GM19395 (cell line): Measurements from ENCODE around the gene KCNK7.

Experiments used
- ATAC-seq: cut with Tn5 transposase; IDR thresholded peaks from one replicate; pipeline ENCODE4 v1.9.1; 2021; ENCODE audit warnings: mild to moderate bottlenecking, moderate library complexity; ENCODE audit not compliant: unreplicated experiment

The KCNK7 gene

DNA sequence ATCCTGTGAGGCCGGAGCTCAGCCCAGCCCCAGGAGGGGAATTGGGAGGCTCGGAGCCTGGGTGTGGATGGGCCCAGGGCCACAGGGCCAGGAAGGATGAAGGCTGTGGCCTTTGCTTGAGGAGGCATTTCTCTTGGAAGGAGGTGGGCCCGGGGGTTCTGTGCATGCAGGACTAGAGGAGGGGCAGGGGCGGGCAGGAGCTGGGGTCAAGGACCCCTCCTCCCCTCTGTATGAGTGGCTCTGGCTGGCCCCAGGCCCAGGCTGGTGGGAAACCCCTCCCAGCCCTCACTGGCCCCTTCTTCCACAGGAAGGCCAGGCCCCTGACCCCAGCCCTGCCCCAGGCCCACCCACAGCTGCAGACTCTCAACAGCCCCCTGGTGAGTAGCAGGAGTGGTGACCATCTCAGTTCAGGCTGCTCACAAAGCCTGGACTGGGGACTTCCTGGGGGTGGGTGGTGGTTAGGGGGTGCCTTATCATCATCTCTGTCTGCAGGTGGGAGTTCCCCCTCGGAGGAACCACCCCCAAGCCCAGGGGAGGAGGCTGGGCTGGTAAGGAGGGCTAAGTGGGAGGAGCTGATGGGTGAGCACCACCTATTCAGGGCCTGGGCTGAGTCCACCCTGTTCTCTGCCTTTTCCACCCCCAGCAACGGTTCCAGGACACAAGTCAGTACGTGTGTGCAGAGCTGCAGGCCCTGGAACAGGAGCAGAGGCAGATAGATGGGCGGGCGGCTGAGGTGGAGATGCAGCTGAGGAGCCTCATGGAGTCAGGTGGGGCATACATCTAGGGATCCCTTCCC, 6.0 kb downstream of the KCNK7 start:
- no peak for ATAC-seq

- ATAC-seq = peak; percentile 75
Observed at GRCh38 chr11:65588199-65589054, 7.2 kb downstream of the KCNK7 start.

DNA sequence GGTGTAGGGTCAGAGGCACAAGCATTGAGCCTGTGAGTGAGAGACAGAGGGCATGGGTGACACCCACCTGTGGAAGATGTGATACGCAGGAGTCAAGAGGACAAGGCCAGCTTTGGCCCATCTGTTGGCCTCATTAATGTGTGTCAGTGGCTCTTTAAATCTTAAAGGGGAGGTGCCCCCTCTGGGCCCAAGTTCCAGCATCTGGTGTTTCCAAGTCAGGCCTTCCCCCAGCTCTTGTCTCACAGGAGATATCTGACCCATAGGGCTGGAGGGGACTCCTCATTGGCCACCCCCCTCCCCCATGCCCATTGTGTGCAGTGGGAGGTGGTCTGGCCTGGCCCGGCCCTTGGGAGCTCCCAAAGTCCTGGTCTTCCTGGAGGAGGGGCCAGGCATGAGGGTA, 8.9 kb downstream of the KCNK7 start:
- ATAC-seq = no peak

DNA sequence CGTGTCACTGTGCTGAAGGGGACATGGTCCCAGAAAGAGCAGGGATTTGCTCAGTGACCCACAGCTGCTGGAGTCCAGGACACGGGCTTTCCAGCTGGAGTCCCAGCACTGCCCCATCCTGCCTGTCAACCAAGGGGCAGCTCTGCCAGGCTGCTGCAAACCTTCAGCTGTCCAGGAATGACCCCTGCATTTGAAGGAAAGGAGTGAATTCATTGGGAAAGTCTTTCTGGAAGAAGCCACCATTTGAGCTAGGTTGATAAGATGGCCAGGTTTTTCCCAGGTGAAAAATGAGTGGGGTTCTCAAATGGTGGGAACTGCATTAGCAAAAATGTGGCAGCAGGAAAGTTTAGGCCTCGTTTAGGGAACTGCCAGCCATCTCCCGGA, 9.4 kb downstream of the KCNK7 start:
- ATAC-seq = no peak

- no peak for ATAC-seq
Observed at GRCh38 chr11:65585396-65586246, 10.0 kb downstream of the KCNK7 start.

DNA sequence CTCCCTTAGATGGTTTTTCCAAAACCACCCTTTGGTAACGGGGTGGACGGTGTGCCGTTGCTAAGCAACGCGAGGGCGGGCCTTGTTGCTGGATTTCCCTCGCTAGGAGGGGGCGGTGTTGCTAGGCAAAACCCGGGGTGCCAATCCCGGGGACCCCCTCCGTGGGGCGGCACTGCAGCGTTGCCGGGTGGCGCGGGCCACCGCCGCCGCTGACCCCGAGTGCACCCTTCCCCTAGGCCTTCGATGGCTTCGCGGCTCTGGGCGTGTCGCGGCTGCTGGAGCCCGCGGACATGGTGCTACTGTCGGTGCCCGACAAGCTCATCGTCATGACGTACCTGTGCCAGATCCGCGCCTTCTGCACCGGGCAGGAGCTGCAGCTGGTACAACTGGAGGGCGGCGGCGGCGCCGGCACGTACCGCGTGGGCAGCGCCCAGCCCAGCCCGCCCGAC, 10.9 kb downstream of the KCNK7 start:
- no peak for ATAC-seq

- no peak for ATAC-seq
Observed at GRCh38 chr11:65584106-65584505, 11.5 kb downstream of the KCNK7 start.

GRCh38 chr11:65583589-65583988, 12.0 kb downstream of the KCNK7 start:
- no peak for ATAC-seq

- no peak for ATAC-seq
Observed at GRCh38 chr11:65581928-65582327, 13.7 kb downstream of the KCNK7 start.

DNA sequence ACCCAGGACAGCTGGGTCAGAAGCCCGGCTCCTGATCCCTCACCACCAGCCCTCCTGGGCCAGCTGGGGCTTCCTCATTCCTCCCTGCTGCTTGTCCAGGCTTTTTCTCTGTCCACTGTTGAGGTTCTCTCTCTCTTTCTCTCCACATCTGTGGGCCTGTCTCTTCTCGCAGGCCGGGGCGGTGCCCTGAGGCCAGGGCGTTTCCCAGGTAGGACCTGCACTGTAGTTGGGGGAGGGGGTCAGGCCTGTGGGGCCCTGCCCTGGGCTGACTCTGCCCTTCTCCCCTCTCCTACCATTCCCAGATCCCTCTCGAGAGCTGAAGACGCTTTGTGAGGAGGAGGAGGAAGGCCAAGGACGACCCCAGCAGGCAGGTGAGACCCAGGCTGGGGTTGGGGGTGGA, 14.8 kb downstream of the KCNK7 start:
- no peak for ATAC-seq

DNA sequence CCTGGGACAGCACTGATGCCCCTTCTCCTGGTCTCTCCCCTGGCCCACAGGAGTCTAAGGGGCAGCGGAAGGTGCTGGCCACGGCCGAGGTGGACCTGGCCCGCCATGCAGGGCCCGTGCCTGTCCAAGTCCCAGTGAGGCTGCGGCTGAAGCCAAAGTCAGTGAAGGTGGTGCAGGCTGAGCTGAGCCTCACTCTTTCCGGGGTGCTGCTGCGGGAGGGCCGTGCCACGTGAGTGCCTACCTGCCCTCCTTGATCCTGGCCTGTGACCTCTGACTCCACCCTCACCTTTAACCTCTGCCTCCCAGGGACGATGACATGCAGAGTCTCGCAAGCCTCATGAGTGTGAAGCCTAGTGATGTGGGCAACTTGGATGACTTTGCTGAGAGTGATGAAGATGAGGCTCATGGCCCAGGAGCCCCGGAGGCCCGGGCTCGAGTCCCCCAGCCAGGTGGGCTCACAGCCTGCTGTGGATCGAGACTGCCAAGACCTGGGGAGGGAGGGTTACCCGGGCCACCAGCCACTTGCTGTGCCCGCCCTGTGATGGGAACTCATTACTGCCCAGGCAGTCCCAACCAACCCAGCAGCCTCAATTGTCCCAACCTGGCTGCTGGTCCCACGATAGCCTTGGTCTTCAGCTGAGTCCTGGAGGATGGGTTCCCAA, 15.4 kb downstream of the KCNK7 start:
- no peak for ATAC-seq

DNA sequence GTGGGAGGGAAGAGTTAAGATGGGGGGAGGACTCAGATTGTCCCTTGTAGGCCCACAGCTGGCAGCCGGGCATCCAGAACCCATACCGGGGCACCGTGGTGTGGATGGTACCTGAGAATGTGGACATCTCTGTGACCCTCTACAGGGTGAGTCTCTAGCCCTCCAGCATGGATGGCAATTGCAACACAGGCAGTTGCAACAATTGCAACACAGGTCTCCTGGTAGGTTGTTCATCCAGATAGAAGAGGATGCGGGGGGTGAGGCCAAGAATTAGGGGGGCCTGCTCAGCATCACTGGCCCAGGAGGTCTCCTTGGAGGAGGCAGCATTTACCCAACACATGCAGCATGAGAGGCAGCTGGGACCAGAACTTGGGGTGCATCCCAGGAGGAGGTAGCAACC, 16.3 kb downstream of the KCNK7 start:
- ATAC-seq = no peak

GRCh38 chr11:65578667-65579066, 16.9 kb downstream of the KCNK7 start:
- no peak for ATAC-seq

DNA sequence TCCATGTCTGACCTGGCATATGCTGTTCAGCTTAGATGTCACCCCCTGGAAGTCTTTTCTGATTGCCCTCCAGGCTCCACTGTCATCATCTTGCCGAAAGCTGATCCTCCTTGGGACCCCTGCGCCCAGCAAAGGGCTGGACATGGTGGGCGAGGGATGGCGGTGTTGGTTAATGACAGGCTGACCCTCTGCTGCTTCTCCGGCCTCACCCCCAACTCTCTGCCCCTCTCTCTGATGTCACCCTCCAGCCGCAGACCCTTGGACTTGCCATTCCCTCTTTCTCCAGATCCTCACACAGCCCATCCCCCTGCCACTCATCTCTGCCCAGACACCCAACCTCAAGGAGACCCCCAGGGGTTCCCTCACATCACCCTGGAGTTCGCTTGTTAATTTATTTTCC, 17.5 kb downstream of the KCNK7 start:
- ATAC-seq = no peak

DNA sequence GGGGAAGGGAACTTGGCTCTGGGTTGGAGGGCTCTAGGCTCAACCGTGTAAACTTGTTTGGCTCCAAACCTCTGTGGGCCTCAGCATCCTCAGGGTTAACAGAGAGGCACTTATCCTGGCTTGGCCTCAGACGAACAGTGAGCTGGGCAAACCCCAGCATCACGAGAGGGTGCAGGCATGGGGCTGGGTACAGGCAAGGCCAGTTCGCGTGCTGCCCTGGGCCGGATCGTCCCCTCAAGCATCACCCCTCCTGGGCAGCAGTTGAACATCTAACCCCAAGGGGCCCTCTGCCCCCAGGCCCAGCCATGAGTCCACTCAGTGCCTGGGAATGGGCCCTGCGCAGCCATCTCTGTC, 17.9 kb downstream of the KCNK7 start:
- ATAC-seq = no peak

- no peak for ATAC-seq
Observed at GRCh38 chr11:65576867-65577755, 18.5 kb downstream of the KCNK7 start.

- ATAC-seq = no peak
Observed at GRCh38 chr11:65576232-65576866, 19.3 kb downstream of the KCNK7 start.

DNA sequence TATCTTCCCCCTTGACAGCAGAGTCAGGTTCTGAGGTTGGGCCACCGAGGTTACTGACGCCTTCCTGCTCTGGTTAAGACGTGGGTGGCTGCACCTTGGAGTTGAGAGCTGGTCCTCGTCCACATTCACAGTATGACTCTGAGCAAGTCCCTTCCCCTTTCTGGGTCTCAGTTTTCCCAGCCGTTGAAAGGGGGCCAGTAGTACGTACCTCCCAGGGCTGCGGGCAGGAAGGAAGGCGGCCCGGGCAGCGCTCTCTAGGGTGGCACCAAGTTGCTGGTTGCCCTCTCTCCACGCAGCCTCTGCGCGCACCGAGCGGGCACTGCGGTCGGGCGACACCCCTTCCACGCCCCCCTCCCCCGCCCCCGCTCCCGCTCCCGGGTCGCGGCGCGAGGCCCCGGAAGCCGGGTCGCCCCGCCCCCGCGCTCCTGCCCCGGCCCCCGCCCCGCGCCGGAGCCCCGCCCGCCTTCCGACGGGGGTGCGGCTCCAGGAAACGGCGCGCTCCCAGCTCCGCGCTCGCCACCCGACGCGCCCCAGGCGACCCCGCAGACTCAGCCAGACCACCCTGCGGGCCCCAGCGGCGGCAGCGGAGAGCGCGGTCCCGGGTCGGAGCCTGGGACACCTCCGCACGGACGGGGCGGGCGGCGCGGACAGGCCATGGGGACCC, 19.9 kb downstream of the KCNK7 start, which contains the start of gene EHBP1L1:
TSS of gene EHBP1L1 (plus strand) at position 486 of the 664 bp plus-strand sequence. CDS start 250 bp downstream, outside the sequence.
- ATAC-seq = no peak
